HG03097 (cell line): Measurements from ENCODE around the gene LIPC.

Experiments used
- ATAC-seq: cut with Tn5 transposase; IDR thresholded peaks from one replicate; pipeline ENCODE4 v1.9.1; 2021; ENCODE audit not compliant: unreplicated experiment, low FRiP score

Gene LIPC

GRCh38 chr15:58405865-58406264, 25.9 kb upstream of the LIPC start:
- ATAC-seq, result no peak

- no peak for ATAC-seq
These were observed 25.0 kb upstream of the LIPC start for GRCh38 chr15:58406811-58407210.

- ATAC-seq, result no peak
These were observed 24.5 kb upstream of the LIPC start for GRCh38 chr15:58407236-58407775.

- no peak for ATAC-seq
These were observed 24.0 kb upstream of the LIPC start for GRCh38 chr15:58407778-58408177.

GRCh38 chr15:58409861-58410260, 21.9 kb upstream of the LIPC start:
- ATAC-seq, result no peak

- no peak for ATAC-seq
These were observed 21.4 kb upstream of the LIPC start for GRCh38 chr15:58410353-58410752.

GRCh38 chr15:58413253-58413652, 18.5 kb upstream of the LIPC start:
- no peak for ATAC-seq

GRCh38 chr15:58415636-58416035, 16.2 kb upstream of the LIPC start:
- no peak for ATAC-seq

- ATAC-seq, result no peak
These were observed 14.8 kb upstream of the LIPC start for GRCh38 chr15:58416963-58417362.

- no peak for ATAC-seq
These were observed 13.7 kb upstream of the LIPC start for GRCh38 chr15:58418135-58418534.

- ATAC-seq, result no peak
These were observed 11.8 kb upstream of the LIPC start for GRCh38 chr15:58419803-58420524.

- ATAC-seq, result no peak
These were observed 11.2 kb upstream of the LIPC start for GRCh38 chr15:58420579-58421043.

- ATAC-seq, result no peak
These were observed 8.6 kb upstream of the LIPC start for GRCh38 chr15:58423205-58423604.

- no peak for ATAC-seq
These were observed 7.8 kb upstream of the LIPC start for GRCh38 chr15:58423831-58424608.

GRCh38 chr15:58424722-58425121, 7.1 kb upstream of the LIPC start:
- no peak for ATAC-seq

- no peak for ATAC-seq
These were observed 6.6 kb upstream of the LIPC start for GRCh38 chr15:58425185-58425584.

- no peak for ATAC-seq
These were observed 6.0 kb upstream of the LIPC start for GRCh38 chr15:58425834-58426233.

GRCh38 chr15:58426501-58426900, 5.3 kb upstream of the LIPC start:
- ATAC-seq, result no peak

- ATAC-seq, result no peak
These were observed 3.8 kb upstream of the LIPC start for GRCh38 chr15:58427987-58428386.

- ATAC-seq, result no peak
These were observed 1.5 kb upstream of the LIPC start for GRCh38 chr15:58430224-58430787.

GRCh38 chr15:58432401-58432800, 610 bp downstream of the LIPC start:
- ATAC-seq, result no peak
